ENCODE results near the gene PTGDR2.
A peak's percentile ranks its signal among the peaks of the same experiment; 100 is the strongest.

The PTGDR2 gene

GRCh38 chr11:60855726-60856633, at the start of gene PTGDR2:
TSS of gene PTGDR2 (minus strand) at chr11:60855950. CDS start at chr11:60853722, 2,228 bp downstream.
- no peak for DNase-seq

- DNase-seq, result no peak
Observed at GRCh38 chr11:60905047-60905446, 49.3 kb upstream of the PTGDR2 start.

DNA sequence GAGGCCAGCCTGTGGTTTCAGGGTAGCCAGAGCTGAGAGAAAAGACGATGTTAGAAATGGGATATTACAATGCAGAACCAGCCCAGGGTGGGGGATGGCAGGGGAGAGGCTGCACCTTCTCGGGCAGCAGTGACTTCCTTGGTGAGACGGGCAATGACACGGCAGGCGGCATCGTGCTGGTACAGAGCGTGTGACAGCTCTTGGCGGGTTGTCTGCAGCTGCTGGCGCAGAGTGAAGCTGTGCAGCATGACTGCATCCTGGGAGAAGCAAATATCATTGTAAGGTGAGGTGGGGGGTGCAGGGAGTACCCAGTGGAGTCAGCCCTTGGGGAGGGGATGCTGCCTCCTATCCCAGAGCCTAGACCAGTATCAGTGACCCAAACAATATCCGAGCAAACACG, 46.9 kb upstream of the PTGDR2 start:
- DNase-seq, result no peak

- peak in 6 of 14 donors; percentile 25 to 66 (median 54) for DNase-seq
Observed at GRCh38 chr11:60900673-60901404, 45.1 kb upstream of the PTGDR2 start.

- no peak for DNase-seq
Observed at GRCh38 chr11:60899977-60900376, 44.2 kb upstream of the PTGDR2 start.

- peak in 1 of 14 donors; percentile 13 for DNase-seq
Observed at GRCh38 chr11:60899046-60899936, 43.5 kb upstream of the PTGDR2 start.

- DNase-seq, result no peak
Observed at GRCh38 chr11:60897496-60897895, 41.7 kb upstream of the PTGDR2 start.

GRCh38 chr11:60895687-60896086, 39.9 kb upstream of the PTGDR2 start:
- no peak for DNase-seq

DNA sequence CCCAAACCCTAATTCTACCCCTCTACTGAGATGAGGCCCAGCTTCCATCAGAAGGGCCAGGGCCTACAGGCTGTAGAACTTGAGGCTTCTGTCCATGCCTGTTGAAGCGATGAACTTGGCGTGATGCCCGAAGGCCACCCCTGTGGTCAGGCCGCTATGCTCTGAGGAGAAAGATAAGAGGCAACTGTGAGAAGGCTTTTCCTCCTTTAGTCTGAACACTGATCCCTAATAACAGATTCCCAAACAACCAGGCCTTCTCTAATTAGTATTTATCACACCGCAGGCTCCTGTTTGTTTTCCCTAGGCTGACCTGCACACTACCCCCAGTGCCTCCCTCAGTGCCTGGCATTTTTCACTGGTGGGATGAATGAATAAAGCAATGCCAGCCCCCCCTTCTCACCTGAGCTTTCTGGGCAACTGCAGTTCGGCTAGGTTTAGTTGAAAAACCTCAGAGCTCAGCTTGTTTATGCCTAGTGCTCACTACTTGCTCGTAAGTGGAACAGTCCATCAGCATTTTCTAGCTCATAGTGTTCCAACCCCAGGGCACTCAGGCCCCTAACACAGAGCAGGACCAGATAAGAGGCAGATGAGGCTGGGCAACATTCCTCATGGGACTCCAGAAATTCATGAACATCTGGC, 35.5 kb upstream of the PTGDR2 start:
- no peak for DNase-seq

DNA sequence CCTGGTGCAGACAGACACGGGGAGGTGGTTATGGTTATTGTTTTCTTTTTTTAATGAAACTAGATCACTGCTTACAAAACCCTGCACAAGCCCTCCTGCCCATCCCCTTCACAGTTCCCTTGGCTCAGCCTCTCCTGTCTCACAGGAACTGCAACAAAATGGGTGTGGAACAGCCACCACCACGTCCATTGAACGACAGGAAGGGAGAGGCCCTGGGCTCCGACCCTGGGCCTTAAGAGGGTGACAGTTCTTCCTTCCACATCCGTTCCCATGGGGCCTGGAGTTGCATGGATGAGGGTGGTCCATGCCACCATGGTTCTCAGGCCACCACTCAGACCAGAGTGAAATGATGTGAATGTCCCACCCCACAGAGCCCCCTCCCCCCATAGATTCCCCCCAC, 34.9 kb upstream of the PTGDR2 start:
- no peak for DNase-seq

- DNase-seq, result no peak
Observed at GRCh38 chr11:60889869-60890311, 34.1 kb upstream of the PTGDR2 start.

- DNase-seq, result peak in 3 of 14 donors; percentile 7 to 34 (median 16)
Observed at GRCh38 chr11:60887556-60887955, 31.8 kb upstream of the PTGDR2 start.

GRCh38 chr11:60880643-60881282, 25.0 kb upstream of the PTGDR2 start:
- no peak for DNase-seq

DNA sequence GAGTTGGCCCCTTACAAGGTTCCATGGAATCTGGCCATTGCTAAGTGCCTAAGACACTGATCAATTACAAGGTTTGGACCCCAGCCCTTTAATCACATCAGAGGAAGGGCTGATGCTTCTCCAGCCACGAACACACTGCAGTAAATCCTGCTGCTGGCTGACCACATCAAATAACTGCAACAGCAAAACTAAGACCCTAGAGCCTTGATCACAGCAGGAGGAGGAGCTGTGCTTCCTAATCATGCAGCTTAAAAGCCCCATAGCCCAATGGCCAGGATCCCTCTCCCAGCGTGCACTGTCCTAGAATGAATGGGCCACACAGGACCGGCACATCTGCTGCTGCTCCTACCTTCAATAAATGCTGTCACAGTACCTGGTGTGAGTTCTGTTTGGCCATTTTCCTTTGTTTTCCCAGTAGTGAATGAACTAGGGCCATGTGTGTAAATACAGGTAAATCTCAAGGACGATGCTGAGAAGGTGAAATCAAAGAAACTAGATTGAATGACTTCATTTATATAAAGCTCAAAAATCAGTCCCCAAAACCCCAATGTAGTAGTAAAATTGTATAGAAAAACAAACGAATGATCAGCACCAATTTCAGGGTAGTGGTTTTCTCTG, 24.3 kb upstream of the PTGDR2 start:
- DNase-seq, result no peak

DNA sequence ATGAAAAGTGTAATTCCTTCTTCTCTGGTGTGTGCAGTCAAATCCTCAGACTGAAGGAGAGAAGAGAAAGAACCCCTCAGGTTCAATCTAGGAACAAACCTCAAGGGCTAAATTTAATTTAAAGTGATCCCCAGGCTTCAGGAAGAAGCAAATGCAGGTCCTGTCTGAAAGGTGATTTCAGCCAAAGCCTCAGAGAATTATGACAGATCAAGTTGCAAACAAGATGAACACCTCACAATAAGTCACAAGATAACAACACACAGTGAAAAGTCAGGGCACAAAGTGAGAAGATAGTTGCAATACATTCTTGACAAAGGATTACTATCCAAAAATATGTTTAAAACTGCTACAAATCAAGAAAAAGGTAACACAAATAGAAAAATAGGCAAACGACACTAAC, 23.4 kb upstream of the PTGDR2 start:
- no peak for DNase-seq

- no peak for DNase-seq
Observed at GRCh38 chr11:60878245-60879101, 22.7 kb upstream of the PTGDR2 start.

- DNase-seq, result no peak
Observed at GRCh38 chr11:60876168-60876485, 20.4 kb upstream of the PTGDR2 start.

- no peak for DNase-seq
Observed at GRCh38 chr11:60875366-60876167, 19.8 kb upstream of the PTGDR2 start.

Data from C1 segment of cervical spinal cord (tissue), 14 donors.